Measurements from ENCODE around the gene PCDHB7.
"Not testable (repeated sequence)": the region's sequence is repeated elsewhere in the genome, so short reads cannot be mapped to it uniquely, and the experiment has no call there.

Gene PCDHB7

GRCh38 chr5:141180313-141180712, 7.9 kb downstream of the PCDHB7 start:
- DNase-seq (ENCODE audit: low read depth): no peak

GRCh38 chr5:141182248-141182647, 9.8 kb downstream of the PCDHB7 start, which contains the start of gene PCDHB16:
PCDHB16 (plus strand) TSS chr5:141182387; CDS start chr5:141182560, 173 bp downstream.
- DNase-seq (ENCODE audit: low read depth): no peak

- DNase-seq (ENCODE audit: low read depth): not testable (repeated sequence)
These were observed 11.8 kb downstream of the PCDHB7 start for GRCh38 chr5:141184117-141184855.

GRCh38 chr5:141186897-141187512, 14.6 kb downstream of the PCDHB7 start, which contains the start of gene PCDHB9:
PCDHB9 (plus strand) TSS chr5:141187161; CDS start chr5:141187319, 158 bp downstream.
- no peak for DNase-seq (ENCODE audit: low read depth)

GRCh38 chr5:141188682-141189081, 16.2 kb downstream of the PCDHB7 start:
- not testable (repeated sequence) for DNase-seq (ENCODE audit: low read depth)

GRCh38 chr5:141189131-141189530, 16.7 kb downstream of the PCDHB7 start:
- not testable (repeated sequence) for DNase-seq (ENCODE audit: low read depth)

- no peak for DNase-seq (ENCODE audit: low read depth)
These were observed 19.8 kb downstream of the PCDHB7 start, which contains the start of gene PCDHB10 for GRCh38 chr5:141192110-141192725. PCDHB10 (plus strand) TSS chr5:141192353; CDS start chr5:141192553, 200 bp downstream.

GRCh38 chr5:141194332-141194731, 21.9 kb downstream of the PCDHB7 start:
- DNase-seq (ENCODE audit: low read depth): not testable (repeated sequence)

- no peak for DNase-seq (ENCODE audit: low read depth)
These were observed 23.9 kb downstream of the PCDHB7 start for GRCh38 chr5:141196363-141196762.

- DNase-seq (ENCODE audit: low read depth): no peak
These were observed 27.2 kb downstream of the PCDHB7 start, which contains the start of gene PCDHB11 for GRCh38 chr5:141199359-141200235. PCDHB11 (plus strand) TSS chr5:141199627; CDS start chr5:141199775, 148 bp downstream.

- not testable (repeated sequence) for DNase-seq (ENCODE audit: low read depth)
These were observed 28.7 kb downstream of the PCDHB7 start for GRCh38 chr5:141201126-141201525.

GRCh38 chr5:141201646-141202045, 29.2 kb downstream of the PCDHB7 start:
- not testable (repeated sequence) for DNase-seq (ENCODE audit: low read depth)

- no peak for DNase-seq (ENCODE audit: low read depth)
These were observed 36.0 kb downstream of the PCDHB7 start, which contains the start of gene PCDHB12 for GRCh38 chr5:141208478-141208877. PCDHB12 (plus strand) TSS chr5:141208719; CDS start chr5:141208908, 189 bp downstream.

GRCh38 chr5:141210281-141210680, 37.8 kb downstream of the PCDHB7 start:
- DNase-seq (ENCODE audit: low read depth): not testable (repeated sequence)

GRCh38 chr5:141210849-141211248, 38.4 kb downstream of the PCDHB7 start:
- not testable (repeated sequence) for DNase-seq (ENCODE audit: low read depth)

GRCh38 chr5:141213656-141214339, 41.4 kb downstream of the PCDHB7 start, which contains the start of gene PCDHB13:
PCDHB13 (plus strand) TSS chr5:141213919; CDS start chr5:141214124, 205 bp downstream.
- not testable (repeated sequence) for DNase-seq (ENCODE audit: low read depth)

- DNase-seq (ENCODE audit: low read depth): not testable (repeated sequence)
These were observed 42.1 kb downstream of the PCDHB7 start for GRCh38 chr5:141214583-141214982.

- not testable (repeated sequence) for DNase-seq (ENCODE audit: low read depth)
These were observed 43.1 kb downstream of the PCDHB7 start for GRCh38 chr5:141215504-141215903.

GRCh38 chr5:141216035-141216434, 43.6 kb downstream of the PCDHB7 start:
- DNase-seq (ENCODE audit: low read depth): not testable (repeated sequence)

- DNase-seq (ENCODE audit: low read depth): no peak
These were observed 50.8 kb downstream of the PCDHB7 start, which contains the start of gene PCDHB14 for GRCh38 chr5:141223112-141223783. PCDHB14 (plus strand) TSS chr5:141223343; CDS start chr5:141223506, 163 bp downstream.

All from fibroblast of gingiva (primary cell).